ENCODE data around the gene CLDN2.

The CLDN2 gene

GRCh38 chrX:106935175-106935574 lies 15.0 kb downstream of the CLDN2 start (continued):
- TF ChIP-seq SP2 (tag by site-specific recombination; IDR thresholded peaks at IDR 0.05) (no peak), ZBTB48 (tag by site-specific recombination; IDR thresholded peaks at IDR 0.05) (no peak), ZNF707 (tag by site-specific recombination; IDR thresholded peaks at IDR 0.05) (no peak), GLIS2 (tag by site-specific recombination; IDR thresholded peaks at IDR 0.05) (no peak)

GRCh38 chrX:106936246-106936645 lies 16.0 kb downstream of the CLDN2 start:
- ChIA-PET CTCF (interaction anchor here (0.9 to 1.2 kb wide), 5 partner anchors 9 to 52 kb away, joined by 3 to 8 read pairs (median 3); no protein-coding TSS in a partner anchor), POLR2A (no interaction called here)
- Histone ChIP-seq H3K9me3 (ENCODE audit: control insufficient read depth, insufficient read depth, low read depth, low read length) (no peaks in the 10 kb centered on the region), H3K36me3 (ENCODE audit: control insufficient read depth in 2 of 2, insufficient read depth in 1 of 2, low read length in 2 of 2) (peaks cover 14 to 47% of the 10 kb centered on the region in 2 experiments; a peak in 2 of 3 replicates), H3K27ac (ENCODE audit: extremely low read depth, low read depth, low read length) (no peak overlapping the region), H3K4me3 (ENCODE audit: low read depth, low read length) (no peak overlapping the region), H3K4me1 (ENCODE audit: control insufficient read depth, insufficient read depth, low read length) (no peaks in the 10 kb centered on the region)
- TF ChIP-seq REST (tag by site-specific recombination; IDR thresholded peaks at IDR 0.05) (no peak), ZNF202 (tag by site-specific recombination; IDR thresholded peaks at IDR 0.05; ENCODE audit: borderline replicate concordance) (no peak), ELK4 (IDR thresholded peaks at IDR 0.05; ENCODE audit: borderline replicate concordance, low read depth, low read length) (no peak), ZNF391 (tag by site-specific recombination; IDR thresholded peaks at IDR 0.05; ENCODE audit: borderline replicate concordance, low read depth) (no peak), ZNF223 (tag by site-specific recombination; IDR thresholded peaks at IDR 0.05) (no peak), ZNF658 (tag by site-specific recombination; IDR thresholded peaks at IDR 0.05) (no peak), ZNF18 (tag by site-specific recombination; IDR thresholded peaks at IDR 0.05) (no peak), TRIM28 (IDR thresholded peaks at IDR 0.05; ENCODE audit: borderline replicate concordance, low read length) (no peak), ZNF362 (tag by site-specific recombination; IDR thresholded peaks at IDR 0.05) (no peak), ZNF266 (tag by site-specific recombination; IDR thresholded peaks at IDR 0.05; ENCODE audit: low read depth) (no peak), ZFP37 (tag by site-specific recombination; IDR thresholded peaks at IDR 0.05) (no peak), PRDM6 (tag by site-specific recombination; IDR thresholded peaks at IDR 0.05) (no peak)
